Breast epithelium (tissue), 3 donors: ENCODE data around the gene TOE1.

Source experiments
- POLR2A ChIP-seq: fragments of 450-650 bp; IDR thresholded peaks from one replicate; pipeline ENCODE4 v1.6.1; 2016; ENCODE audit warnings: antibody characterized with exemption, mild to moderate bottlenecking, moderate library complexity
- POLR2AphosphoS5 ChIP-seq, 3 donors: sonication (generic); formaldehyde crosslinking; IDR thresholded peaks; one replicate each; pipeline ENCODE4 v1.6.1; 2017; ENCODE audit warnings: antibody characterized with exemption in 3 of 3
- TF ChIP-seq, protein P1 (sequence below), 3 donors: fragments of 450-650 bp; IDR thresholded peaks; one replicate each; pipeline ENCODE4 v1.5.1; 2016 to 2017; ENCODE audit warnings: antibody characterized with exemption in 3 of 3, mild to moderate bottlenecking in 3 of 3, moderate library complexity in 3 of 3

DNA sequence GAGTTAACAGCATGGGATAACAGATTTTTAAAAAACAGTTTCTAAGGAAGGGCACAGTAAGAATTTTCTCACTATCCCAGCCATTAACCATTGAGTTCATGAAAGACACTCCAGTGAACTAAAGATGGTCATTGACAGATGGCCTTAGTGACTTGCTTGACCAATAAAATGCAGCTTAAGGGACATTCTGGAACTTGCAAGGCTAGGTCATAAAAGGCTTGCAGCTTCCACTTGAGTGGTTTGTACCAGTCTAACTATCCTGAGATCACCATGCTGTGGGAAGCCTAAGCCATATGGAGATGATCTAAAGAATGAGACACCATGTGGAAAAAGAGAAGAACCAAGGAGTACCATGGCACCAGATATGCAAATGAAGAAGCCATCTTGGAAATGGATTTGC is 38.2 kb downstream of the TOE1 start:
- TF ChIP-seq, protein P1, sequence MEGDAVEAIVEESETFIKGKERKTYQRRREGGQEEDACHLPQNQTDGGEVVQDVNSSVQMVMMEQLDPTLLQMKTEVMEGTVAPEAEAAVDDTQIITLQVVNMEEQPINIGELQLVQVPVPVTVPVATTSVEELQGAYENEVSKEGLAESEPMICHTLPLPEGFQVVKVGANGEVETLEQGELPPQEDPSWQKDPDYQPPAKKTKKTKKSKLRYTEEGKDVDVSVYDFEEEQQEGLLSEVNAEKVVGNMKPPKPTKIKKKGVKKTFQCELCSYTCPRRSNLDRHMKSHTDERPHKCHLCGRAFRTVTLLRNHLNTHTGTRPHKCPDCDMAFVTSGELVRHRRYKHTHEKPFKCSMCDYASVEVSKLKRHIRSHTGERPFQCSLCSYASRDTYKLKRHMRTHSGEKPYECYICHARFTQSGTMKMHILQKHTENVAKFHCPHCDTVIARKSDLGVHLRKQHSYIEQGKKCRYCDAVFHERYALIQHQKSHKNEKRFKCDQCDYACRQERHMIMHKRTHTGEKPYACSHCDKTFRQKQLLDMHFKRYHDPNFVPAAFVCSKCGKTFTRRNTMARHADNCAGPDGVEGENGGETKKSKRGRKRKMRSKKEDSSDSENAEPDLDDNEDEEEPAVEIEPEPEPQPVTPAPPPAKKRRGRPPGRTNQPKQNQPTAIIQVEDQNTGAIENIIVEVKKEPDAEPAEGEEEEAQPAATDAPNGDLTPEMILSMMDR (IDR thresholded peaks at IDR 0.05): no peak
- TF ChIP-seq POLR2A (no peak), POLR2AphosphoS5 (IDR thresholded peaks at IDR 0.05) (no peak)
